HG02885 (cell line): ENCODE measurements around the gene OR14I1.
A peak's percentile ranks its signal among the peaks of the same experiment; 100 is the strongest.

ENCODE experiments used
- ATAC-seq: cut with Tn5 transposase; IDR thresholded peaks from one replicate; pipeline ENCODE4 v1.9.1; 2021; ENCODE audit warnings: mild to moderate bottlenecking; ENCODE audit not compliant: unreplicated experiment, poor library complexity

Gene OR14I1

DNA sequence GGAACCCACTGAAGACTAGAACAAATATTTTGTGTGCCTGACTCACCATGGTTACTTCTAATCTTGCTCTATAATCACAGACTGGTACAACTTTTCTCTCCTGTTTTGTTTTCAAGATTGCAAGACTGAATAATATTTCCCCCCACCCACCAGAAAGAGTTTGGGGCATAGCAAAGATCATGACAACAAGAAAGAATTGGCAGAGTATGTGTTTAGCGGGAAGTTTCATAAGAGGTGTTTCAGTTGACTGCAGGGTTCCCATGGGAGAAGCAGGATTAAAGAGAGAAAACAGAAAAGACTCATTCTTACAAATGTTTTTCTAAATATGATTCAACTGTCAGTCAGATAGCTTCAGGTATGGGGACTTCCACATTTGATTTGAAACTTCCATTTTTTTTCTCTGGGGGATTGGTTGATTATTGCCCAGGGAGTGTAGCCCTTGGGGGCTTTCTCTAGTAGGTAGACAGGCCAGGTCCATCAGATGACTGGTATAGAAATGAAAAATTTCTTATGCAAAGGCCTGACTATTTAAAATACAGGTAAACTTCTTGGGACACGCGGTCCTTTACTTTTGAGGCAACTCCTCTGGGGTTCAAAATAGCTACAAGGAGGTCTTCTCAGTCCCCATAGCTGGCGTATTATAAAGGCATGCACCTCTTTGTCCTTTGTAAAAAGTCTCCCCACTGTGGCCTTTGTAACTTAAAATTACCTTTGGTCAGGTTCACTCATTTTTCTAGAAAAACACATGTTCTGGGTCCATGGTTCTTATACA, 13.9 kb downstream of the OR14I1 start:
- ATAC-seq: peak; percentile 55

DNA sequence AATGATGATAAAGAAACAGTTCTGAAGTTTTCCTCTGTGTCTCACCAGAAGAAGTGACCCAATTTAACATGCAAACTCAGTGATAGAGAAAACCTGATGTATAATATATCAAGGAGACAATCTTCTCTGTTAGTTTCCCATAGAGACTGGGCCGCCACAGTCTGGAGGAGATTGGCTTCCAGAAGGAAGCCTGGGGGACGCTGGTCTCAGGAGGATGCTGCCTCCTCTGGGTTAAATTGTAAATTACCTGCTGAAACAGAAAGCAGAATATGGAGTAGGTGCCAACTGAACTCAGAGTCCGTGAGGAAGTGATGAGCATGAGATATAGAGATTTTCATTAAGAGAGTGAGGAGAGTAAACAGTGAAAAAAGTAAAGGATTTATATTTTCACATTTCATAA, 15.8 kb downstream of the OR14I1 start:
- ATAC-seq: peak; percentile 91

DNA sequence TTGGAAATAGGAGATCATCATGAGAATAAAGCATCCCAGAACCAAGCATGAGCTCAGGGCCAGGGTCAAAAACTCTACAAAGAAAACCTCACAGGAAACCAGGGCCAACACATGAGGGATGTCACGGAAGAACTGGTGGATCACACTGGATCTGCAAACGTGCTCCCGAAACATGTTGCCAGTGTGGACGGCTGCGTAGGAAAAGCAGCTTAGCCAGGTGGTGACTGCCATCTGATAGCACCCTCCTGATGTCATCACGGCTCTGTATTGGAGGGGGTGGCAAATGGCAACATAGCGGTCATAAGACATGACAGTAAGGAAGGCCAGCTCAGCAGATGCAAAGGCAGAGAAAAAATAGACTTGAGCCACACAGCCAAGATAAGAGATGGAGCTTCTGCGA, 20.9 kb downstream of the OR14I1 start:
- ATAC-seq: no peak

DNA sequence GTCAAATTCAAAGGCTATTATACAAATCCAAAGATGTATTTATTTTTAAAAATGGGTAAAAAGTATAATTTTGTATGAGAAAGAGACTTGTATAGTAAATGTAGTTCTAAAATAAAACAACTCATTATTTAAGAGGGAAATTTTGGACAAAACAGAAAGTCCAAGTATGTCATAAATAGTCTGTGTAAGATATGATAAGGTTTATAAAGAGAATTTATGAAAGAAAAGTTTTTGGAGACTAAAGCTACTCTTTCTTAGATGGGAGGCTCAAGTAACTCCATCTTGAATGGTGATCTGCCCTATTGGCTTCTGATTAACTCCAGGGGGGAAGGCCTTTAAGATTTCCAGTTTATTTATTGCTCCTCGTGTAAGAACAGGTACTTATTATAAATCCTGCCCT, 32.6 kb downstream of the OR14I1 start:
- ATAC-seq: no peak

DNA sequence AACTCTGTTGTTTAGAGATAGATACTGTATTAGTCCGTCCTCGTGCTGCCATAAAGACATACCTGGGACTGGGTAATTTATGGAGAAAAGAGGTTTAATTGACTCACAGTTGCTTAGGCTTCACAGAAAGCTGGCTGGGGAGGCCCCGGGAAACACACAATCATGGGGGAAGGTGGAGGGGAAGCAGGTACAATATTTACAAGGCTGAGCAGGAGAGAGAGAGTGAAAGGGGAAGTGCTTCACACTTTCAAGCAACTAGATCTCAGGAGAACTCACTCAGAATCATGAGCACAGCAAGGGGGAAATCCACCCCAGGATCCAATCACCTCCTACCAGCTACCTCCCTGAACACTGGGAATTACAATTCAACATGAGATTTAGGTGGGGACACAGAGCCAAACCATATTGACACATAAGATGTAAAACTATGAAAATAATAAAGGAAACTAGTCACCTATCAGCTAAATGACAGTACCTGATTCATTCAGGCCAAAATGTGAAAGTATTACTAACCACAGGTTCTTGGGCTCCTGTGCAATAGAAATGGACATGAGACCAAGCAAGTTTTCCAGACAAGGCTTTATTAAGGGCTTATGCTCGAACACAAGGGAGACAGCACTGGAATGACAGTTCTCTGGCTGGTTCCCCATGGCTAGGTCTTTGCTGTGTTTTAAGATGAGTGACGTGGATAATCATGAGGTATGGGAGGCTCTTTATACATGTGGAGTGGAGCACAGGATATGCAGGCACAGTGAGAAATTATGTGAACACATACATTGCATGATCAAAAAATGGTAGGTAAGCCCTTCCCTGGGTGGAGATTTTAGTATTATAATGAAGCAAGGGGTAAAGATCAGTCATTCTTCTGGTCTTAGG, 38.9 kb downstream of the OR14I1 start:
- ATAC-seq: peak; percentile 99

DNA sequence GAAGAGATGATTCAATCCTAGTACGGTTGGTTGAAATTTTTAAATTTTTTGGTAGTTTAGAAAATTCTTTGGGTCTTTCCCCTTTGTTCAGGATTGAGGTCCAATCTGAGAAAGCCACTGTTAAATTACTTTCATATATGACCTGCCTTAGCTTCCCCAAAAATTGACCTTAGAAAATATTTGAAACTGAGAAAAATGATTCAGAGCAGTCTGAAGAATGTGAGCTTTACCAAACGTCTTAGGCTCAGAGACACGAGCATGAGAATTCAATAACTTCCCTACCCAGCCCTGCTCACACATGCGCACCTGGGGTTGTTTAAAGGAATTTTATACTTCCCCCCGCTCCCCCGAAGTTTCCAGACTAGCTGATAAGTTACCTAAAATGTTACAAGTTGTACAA, 45.8 kb downstream of the OR14I1 start:
- peak; percentile 56 for ATAC-seq

DNA sequence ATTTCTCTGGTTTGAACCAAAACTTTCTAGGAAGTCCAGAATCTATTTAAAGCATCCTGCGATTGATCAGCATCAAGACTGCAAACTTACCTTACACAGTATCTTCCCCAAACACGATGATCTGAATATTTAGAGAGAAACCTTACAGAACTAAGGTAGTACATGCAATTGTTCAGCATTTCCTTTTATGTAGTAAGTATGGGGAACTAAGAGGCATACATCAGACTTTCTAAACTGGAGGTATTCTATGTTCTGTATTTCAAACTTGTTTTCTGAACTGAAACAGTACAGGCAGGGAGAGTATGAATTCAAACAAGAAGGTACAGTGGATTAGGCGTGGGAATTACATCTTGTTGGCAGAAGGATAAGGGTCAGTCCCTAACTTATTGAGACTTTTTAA, 47.2 kb downstream of the OR14I1 start, which contains the start of gene OR2T27:
Gene OR2T27 (minus strand): TSS at position 175 of the 400 bp plus-strand sequence. CDS start 4,644 bp downstream, outside the sequence.
- peak; percentile 63 for ATAC-seq
